Nucleus accumbens (tissue), 56 donors: ENCODE measurements around the gene ARFGAP3.
"Not testable (repeated sequence)": the region's sequence is repeated elsewhere in the genome, so short reads cannot be mapped to it uniquely, and the experiment has no call there.

Source experiments
- DNase-seq, 56 donors: peaks; one replicate each; lab custom pipeline; 2025; lab: John Stamatoyannopoulos, UW

Gene ARFGAP3

GRCh38 chr22:42773167-42773566 is 83.9 kb downstream of the ARFGAP3 start:
- no peak for DNase-seq

- no peak for DNase-seq
These were observed 84.4 kb downstream of the ARFGAP3 start for GRCh38 chr22:42772647-42773046.

GRCh38 chr22:42770941-42771647 is 86.0 kb downstream of the ARFGAP3 start:
- no peak for DNase-seq

- DNase-seq, result no peak
These were observed 86.7 kb downstream of the ARFGAP3 start for GRCh38 chr22:42770448-42770726.

- no peak for DNase-seq
These were observed 87.3 kb downstream of the ARFGAP3 start for GRCh38 chr22:42769574-42770447.

GRCh38 chr22:42769238-42769573 is 87.9 kb downstream of the ARFGAP3 start:
- DNase-seq, result no peak

- no peak for DNase-seq
These were observed 88.6 kb downstream of the ARFGAP3 start for GRCh38 chr22:42768385-42769035.

- no peak for DNase-seq
These were observed 90.2 kb downstream of the ARFGAP3 start for GRCh38 chr22:42766860-42767259.

GRCh38 chr22:42764895-42765363 is 92.1 kb downstream of the ARFGAP3 start:
- no peak for DNase-seq

- peak in 21 of 56 donors; percentile 2 to 63 (median 22) for DNase-seq
These were observed 93.0 kb downstream of the ARFGAP3 start for GRCh38 chr22:42763965-42764480.

- DNase-seq, result no peak
These were observed 96.1 kb downstream of the ARFGAP3 start for GRCh38 chr22:42760806-42761565.

GRCh38 chr22:42758931-42759629 is 98.0 kb downstream of the ARFGAP3 start:
- DNase-seq, result no peak

GRCh38 chr22:42755553-42755952 is 101.5 kb downstream of the ARFGAP3 start:
- not testable (repeated sequence) for DNase-seq

- not testable (repeated sequence) for DNase-seq
These were observed 102.0 kb downstream of the ARFGAP3 start for GRCh38 chr22:42755121-42755520.

- no peak for DNase-seq
These were observed 102.4 kb downstream of the ARFGAP3 start for GRCh38 chr22:42754658-42755057.

- DNase-seq, result no peak
These were observed 104.2 kb downstream of the ARFGAP3 start for GRCh38 chr22:42752912-42753311.

- DNase-seq, result no peak
These were observed 104.8 kb downstream of the ARFGAP3 start for GRCh38 chr22:42752230-42752746.

- DNase-seq, result not testable (repeated sequence)
These were observed 106.7 kb downstream of the ARFGAP3 start for GRCh38 chr22:42750421-42750820.

GRCh38 chr22:42747701-42748513 is 109.2 kb downstream of the ARFGAP3 start:
- no peak for DNase-seq
